HepG2 (cell line): ENCODE data around the gene SLC20A1. TPM values are rescaled to one million over a fixed set of nuclear protein-coding genes. Genes with fewer than 3 reads are reported as not detected.

Source experiments
- ATAC-seq: fragments of 200-7000 bp; cut with Tn5 transposase; 3 replicates; pipeline ENCODE4 v1.9.1; 2020; ENCODE audit warnings: mild to moderate bottlenecking, moderate library complexity
- BruUV-seq: library from RNA; stranded (reverse); fragments of 400-500 nt; replicated peaks from 2 replicates; lab custom pipeline; 2021; lab: Mats Ljungman, UMichigan
- CTCF ChIA-PET: fragments of 300-600 bp; formaldehyde crosslinking; extraction: SDS; loops from one replicate; lab custom pipeline; 2021; ENCODE audit warnings: low total read pairs, inconsistent platforms, low intra/inter-chr PET ratio; lab: Yijun Ruan, JAX
- POLR2A ChIA-PET: fragments of 350-600 bp; sonication (Branson Sonifier 250); formaldehyde crosslinking; loops from one replicate; lab custom pipeline; 2020; ENCODE audit warnings: antibody characterized with exemption, inconsistent platforms; lab: Yijun Ruan, JAX
- DNase-seq: peaks from one replicate; pipeline ENCODE4 v3.0.0-alpha.2; 2015; ENCODE audit warnings: low spot score
- FAIRE-seq: peaks from 3 replicates; lab custom pipeline; 2011; peaks lifted over from hg19 to GRCh38; lab: Jason Lieb, UNC
- H2AFZ ChIP-seq: one replicate; pipeline ENCODE4 v1.6.1; 2011; ENCODE audit warnings: low read length, inconsistent platforms
- H3K27ac ChIP-seq: fragments of 300-600 bp; 3 replicates; pipeline ENCODE4 v1.8.0; 2011; ENCODE audit warnings: mixed run types, mild to moderate bottlenecking, mixed read lengths, low read length, inconsistent platforms; ENCODE audit not compliant: insufficient read depth; ENCODE audit errors: extremely low read length
- H3K27me3 ChIP-seq, 2 experiments: fragments of 200-600 bp in 1 of 2; 2 replicates in 1 of 2; 3 replicates in 1 of 2; pipeline versions ENCODE4 v1.6.0 to v1.8.0; 2011; ENCODE audit warnings: low read length in 2 of 2, mild to moderate bottlenecking in 2 of 2, moderate library complexity in 2 of 2, inconsistent platforms in 1 of 2; ENCODE audit not compliant: insufficient read depth in 2 of 2, control insufficient read depth in 1 of 2
- H3K36me3 ChIP-seq, 2 experiments: fragments of 200-600 bp in 1 of 2; replicated peaks in 1 of 2; 2 replicates in 1 of 2; 3 replicates in 1 of 2; pipeline versions ENCODE4 v1.5.1 to v1.8.0; 2011; ENCODE audit warnings: low read length in 2 of 2, inconsistent platforms in 1 of 2; ENCODE audit not compliant: insufficient read depth in 2 of 2, control insufficient read depth in 1 of 2
- H3K4me1 ChIP-seq: 2 replicates; pipeline ENCODE4 v1.5.1; 2012; ENCODE audit warnings: low read length, inconsistent platforms; ENCODE audit not compliant: insufficient read depth
- H3K4me2 ChIP-seq: 2 replicates; pipeline ENCODE4 v1.6.0; 2011; ENCODE audit warnings: low read depth, low read length, inconsistent platforms
- H3K4me3 ChIP-seq, 3 experiments: fragments of 200-600 bp in 1 of 3; sonication (generic), shearing (Covaris generic) in 1 of 3; replicated peaks in 1 of 3; 2 replicates each; pipeline ENCODE4 v1.5.1; 2011 to 2016; ENCODE audit warnings: low read length in 3 of 3, inconsistent platforms in 2 of 3, low read depth in 2 of 3, mild to moderate bottlenecking in 2 of 3, control low read depth in 1 of 3, mixed read lengths in 1 of 3; ENCODE audit not compliant: insufficient read depth in 1 of 3
- H3K79me2 ChIP-seq: one replicate; pipeline ENCODE4 v1.6.1; 2011; ENCODE audit warnings: low read length, inconsistent platforms; ENCODE audit not compliant: insufficient read depth
- H3K9ac ChIP-seq: 2 replicates; pipeline ENCODE4 v1.6.0; 2011; ENCODE audit warnings: mild to moderate bottlenecking, low read depth, low read length, inconsistent platforms; ENCODE audit not compliant: insufficient read depth
- H3K9me3 ChIP-seq: 2 replicates; pipeline ENCODE4 v1.5.1; 2012; ENCODE audit warnings: mild to moderate bottlenecking, low read length
- H4K20me1 ChIP-seq: 2 replicates; pipeline ENCODE4 v1.6.0; 2011; ENCODE audit warnings: inconsistent platforms, mild to moderate bottlenecking, low read length, moderate library complexity; ENCODE audit not compliant: insufficient read depth
- ADNP ChIP-seq: sonication (generic); formaldehyde crosslinking; IDR thresholded peaks from 2 replicates; pipeline ENCODE4 v1.4.0; 2020; ENCODE audit warnings: missing genetic modification reagents
- ATRX ChIP-seq: sonication (generic); formaldehyde crosslinking; IDR thresholded peaks from 2 replicates; pipeline ENCODE4 v1.4.0; 2020; ENCODE audit warnings: missing genetic modification reagents, borderline replicate concordance
- ETV5 ChIP-seq: IDR thresholded peaks from 2 replicates; pipeline ENCODE4 v1.6.1; 2018; ENCODE audit warnings: missing biosample characterization, missing genetic modification reagents, inconsistent platforms, borderline replicate concordance
- HNF4A ChIP-seq: sonication (generic); formaldehyde crosslinking; IDR thresholded peaks from 2 replicates; pipeline ENCODE4 v1.4.0; 2020; ENCODE audit warnings: missing genetic modification reagents
- MEF2D ChIP-seq: sonication (generic); formaldehyde crosslinking; IDR thresholded peaks from 2 replicates; pipeline ENCODE4 v1.5.1; 2020; ENCODE audit warnings: mild to moderate bottlenecking, missing genetic modification reagents
- NFKB2 ChIP-seq: sonication (generic); formaldehyde crosslinking; IDR thresholded peaks from 2 replicates; pipeline ENCODE4 v1.4.0; 2020; ENCODE audit warnings: missing genetic modification reagents, borderline replicate concordance
- RBM39 ChIP-seq: fragments of 200-400 bp; formaldehyde crosslinking; IDR thresholded peaks from one replicate; pipeline ENCODE4 v1.6.1; 2018; ENCODE audit warnings: antibody characterized with exemption, mild to moderate bottlenecking, low read depth, low read length; ENCODE audit not compliant: poor library complexity, severe bottlenecking
- ZBTB20 ChIP-seq: sonication (generic); formaldehyde crosslinking; IDR thresholded peaks from 2 replicates; pipeline ENCODE4 v1.8.1; 2023; ENCODE audit warnings: missing genetic modification reagents, low read depth, mild to moderate bottlenecking, borderline replicate concordance
- ZNF251 ChIP-seq: sonication (generic); formaldehyde crosslinking; IDR thresholded peaks from 2 replicates; pipeline ENCODE4 v1.9.0; 2021; ENCODE audit warnings: mild to moderate bottlenecking, missing genetic modification reagents
- ZNF256 ChIP-seq: sonication (generic); formaldehyde crosslinking; conservative IDR thresholded peaks from 2 replicates; pipeline ENCODE4 v1.4.0; 2020; ENCODE audit warnings: missing genetic modification reagents
- ZNF350 ChIP-seq: sonication (generic); formaldehyde crosslinking; IDR thresholded peaks from 2 replicates; pipeline ENCODE4 v1.4.0; 2020; ENCODE audit warnings: mild to moderate bottlenecking, low read depth, missing genetic modification reagents, borderline replicate concordance
- ZNF460 ChIP-seq: sonication (generic); formaldehyde crosslinking; IDR thresholded peaks from 2 replicates; pipeline ENCODE4 v1.5.1; 2020; ENCODE audit warnings: missing genetic modification reagents, mild to moderate bottlenecking, borderline replicate concordance
- ZNF577 ChIP-seq: sonication (generic); formaldehyde crosslinking; IDR thresholded peaks from 2 replicates; pipeline ENCODE4 v1.4.0; 2020; ENCODE audit warnings: mild to moderate bottlenecking, low read depth, missing genetic modification reagents, borderline replicate concordance
- WGBS: methylation state at CpG from one replicate; pipeline ENCODE4 v1.1.6; 2017; ENCODE audit warnings: low lambda C conversion rate; 5-methylcytosine and 5-hydroxymethylcytosine counted together
- in situ Hi-C: cut with HindIII; loops from 2 replicates; pipeline ENCODE4 v1.10.0; 2017; ENCODE audit warnings: low pct_unique_long_range_greater_than_20kb; ENCODE audit not compliant: extremely low pct_ligation_motif_present
- intact Hi-C: fragments of 100-400 bp; cut with micrococcal nuclease; formaldehyde crosslinking; loops from one replicate; pipeline ENCODE4 v1.10.0; 2022; ENCODE audit not compliant: unreplicated experiment
- polyA plus RNA-seq, 8 experiments: library from polyadenylated mRNA; depleted of rRNA in 3 of 8; stranded (reverse) in 7 of 8; unstranded in 1 of 8; fragments of >200 nt; fragmentation: Illumina TruSeq in 4 of 8; extraction: Trizol in 4 of 8; gene quantifications; 2 replicates each; pipeline versions ENCODE4 v1.2.1 to v1.2.3, GENCODE V29; 2011 to 2016; ENCODE audit warnings: low read depth in 4 of 8, missing spikeins in 1 of 8, mixed read lengths in 1 of 8; ENCODE audit not compliant: insufficient read depth in 1 of 8
- total RNA-seq, 5 experiments: library from RNA; depleted of rRNA; stranded (reverse); fragments of >200 nt; fragmentation: Illumina TruSeq; extraction: Trizol; gene quantifications; 2 replicates each; pipeline ENCODE4 v1.2.3, GENCODE V29; 2016; ENCODE audit warnings: low read depth in 1 of 5
- TF ChIP-seq, protein P1 (sequence below): IDR thresholded peaks from 2 replicates; pipeline ENCODE4 v1.6.1; 2016; ENCODE audit warnings: missing biosample characterization, missing genetic modification reagents, low read depth
- TF ChIP-seq, protein P2 (sequence below): sonication (generic); formaldehyde crosslinking; IDR thresholded peaks from 2 replicates; pipeline ENCODE4 v1.9.0; 2021; ENCODE audit warnings: mild to moderate bottlenecking, missing genetic modification reagents

SLC20A1 gene
- total and polyA plus RNA-seq, 2 of the 13 experiments (the other 11 are each of a cell fraction or from before 2014, with no cell fraction given) = 54.0 to 85.9 TPM

DNA sequence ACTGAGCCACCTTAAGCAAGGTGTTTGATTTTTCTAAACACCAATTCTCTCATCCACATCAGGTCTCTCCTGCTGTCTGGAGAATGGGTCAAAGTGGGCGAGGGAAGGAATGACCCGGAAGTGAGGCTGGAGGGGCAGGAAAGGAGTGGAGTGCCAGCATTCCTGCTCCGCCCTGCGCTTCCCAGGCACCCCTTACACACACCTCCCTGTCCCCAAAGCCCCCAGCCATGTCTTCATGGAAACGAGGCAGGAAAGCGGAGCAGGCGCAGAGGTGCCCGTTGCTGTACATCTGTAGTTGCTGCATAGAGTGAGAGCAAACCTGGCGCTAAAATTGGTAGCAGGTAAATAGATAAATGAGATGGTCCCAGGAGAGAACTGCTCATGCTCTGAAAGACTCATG lies 47.9 kb downstream of the SLC20A1 start:
- no peaks in the 10 kb centered on the region for H3K9me3 ChIP-seq
- H3K9ac ChIP-seq = no peak overlapping the region
- DNase-seq = no peak
- H2AFZ ChIP-seq = no peak overlapping the region
- no peaks in the 10 kb centered on the region for H4K20me1 ChIP-seq
- H3K4me1 ChIP-seq = peaks cover 42% of the 10 kb centered on the region
- POLR2A ChIA-PET = no interaction called here
- no peak for FAIRE-seq
- intact Hi-C loops = no loop called here
- H3K27ac ChIP-seq = no peak overlapping the region
- no peaks in the 10 kb centered on the region for H3K79me2 ChIP-seq
- H3K4me3 ChIP-seq = no peak overlapping the region
- CTCF ChIA-PET = no interaction called here
- H3K27me3 ChIP-seq = no peaks in the 10 kb centered on the region
- 80% methylated on average over 9 of the region's 9 CpGs for WGBS
- H3K4me2 ChIP-seq = no peak overlapping the region
- TF ChIP-seq NFKB2 (no peak), MEF2D (CRISPR knock-in tag) (no peak), HNF4A (no peak), ZNF350 (CRISPR knock-in tag) (no peak), RBM39 (no peak), ZBTB20 (CRISPR knock-in tag) (no peak), ZNF256 (no peak), ZNF460 (CRISPR knock-in tag) (no peak), ETV5 (CRISPR knock-in tag) (no peak), ZNF577 (CRISPR knock-in tag) (no peak), ZNF251 (CRISPR knock-in tag) (no peak), ATRX (no peak), ADNP (CRISPR knock-in tag) (no peak)
- TF ChIP-seq, protein P1, sequence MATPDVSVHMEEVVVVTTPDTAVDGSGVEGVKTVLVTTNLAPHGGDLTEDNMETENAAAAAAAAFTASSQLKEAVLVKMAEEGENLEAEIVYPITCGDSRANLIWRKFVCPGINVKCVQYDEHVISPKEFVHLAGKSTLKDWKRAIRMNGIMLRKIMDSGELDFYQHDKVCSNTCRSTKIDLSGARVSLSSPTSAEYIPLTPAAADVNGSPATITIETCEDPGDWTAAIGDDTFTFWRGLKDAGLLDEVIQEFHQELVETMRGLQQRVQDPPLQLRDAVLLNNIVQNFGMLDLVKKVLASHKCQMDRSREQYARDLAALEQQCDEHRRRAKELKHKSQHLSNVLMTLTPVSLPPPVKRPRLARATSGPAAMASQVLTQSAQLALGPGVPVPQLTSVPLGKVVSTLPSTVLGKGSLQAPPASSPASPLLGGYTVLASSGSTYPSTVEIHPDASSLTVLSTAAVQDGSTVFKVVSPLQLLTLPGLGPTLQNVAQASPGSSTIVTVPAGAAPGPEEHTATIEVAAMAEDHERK (CRISPR knock-in tag) = no peak
- TF ChIP-seq, protein P2, sequence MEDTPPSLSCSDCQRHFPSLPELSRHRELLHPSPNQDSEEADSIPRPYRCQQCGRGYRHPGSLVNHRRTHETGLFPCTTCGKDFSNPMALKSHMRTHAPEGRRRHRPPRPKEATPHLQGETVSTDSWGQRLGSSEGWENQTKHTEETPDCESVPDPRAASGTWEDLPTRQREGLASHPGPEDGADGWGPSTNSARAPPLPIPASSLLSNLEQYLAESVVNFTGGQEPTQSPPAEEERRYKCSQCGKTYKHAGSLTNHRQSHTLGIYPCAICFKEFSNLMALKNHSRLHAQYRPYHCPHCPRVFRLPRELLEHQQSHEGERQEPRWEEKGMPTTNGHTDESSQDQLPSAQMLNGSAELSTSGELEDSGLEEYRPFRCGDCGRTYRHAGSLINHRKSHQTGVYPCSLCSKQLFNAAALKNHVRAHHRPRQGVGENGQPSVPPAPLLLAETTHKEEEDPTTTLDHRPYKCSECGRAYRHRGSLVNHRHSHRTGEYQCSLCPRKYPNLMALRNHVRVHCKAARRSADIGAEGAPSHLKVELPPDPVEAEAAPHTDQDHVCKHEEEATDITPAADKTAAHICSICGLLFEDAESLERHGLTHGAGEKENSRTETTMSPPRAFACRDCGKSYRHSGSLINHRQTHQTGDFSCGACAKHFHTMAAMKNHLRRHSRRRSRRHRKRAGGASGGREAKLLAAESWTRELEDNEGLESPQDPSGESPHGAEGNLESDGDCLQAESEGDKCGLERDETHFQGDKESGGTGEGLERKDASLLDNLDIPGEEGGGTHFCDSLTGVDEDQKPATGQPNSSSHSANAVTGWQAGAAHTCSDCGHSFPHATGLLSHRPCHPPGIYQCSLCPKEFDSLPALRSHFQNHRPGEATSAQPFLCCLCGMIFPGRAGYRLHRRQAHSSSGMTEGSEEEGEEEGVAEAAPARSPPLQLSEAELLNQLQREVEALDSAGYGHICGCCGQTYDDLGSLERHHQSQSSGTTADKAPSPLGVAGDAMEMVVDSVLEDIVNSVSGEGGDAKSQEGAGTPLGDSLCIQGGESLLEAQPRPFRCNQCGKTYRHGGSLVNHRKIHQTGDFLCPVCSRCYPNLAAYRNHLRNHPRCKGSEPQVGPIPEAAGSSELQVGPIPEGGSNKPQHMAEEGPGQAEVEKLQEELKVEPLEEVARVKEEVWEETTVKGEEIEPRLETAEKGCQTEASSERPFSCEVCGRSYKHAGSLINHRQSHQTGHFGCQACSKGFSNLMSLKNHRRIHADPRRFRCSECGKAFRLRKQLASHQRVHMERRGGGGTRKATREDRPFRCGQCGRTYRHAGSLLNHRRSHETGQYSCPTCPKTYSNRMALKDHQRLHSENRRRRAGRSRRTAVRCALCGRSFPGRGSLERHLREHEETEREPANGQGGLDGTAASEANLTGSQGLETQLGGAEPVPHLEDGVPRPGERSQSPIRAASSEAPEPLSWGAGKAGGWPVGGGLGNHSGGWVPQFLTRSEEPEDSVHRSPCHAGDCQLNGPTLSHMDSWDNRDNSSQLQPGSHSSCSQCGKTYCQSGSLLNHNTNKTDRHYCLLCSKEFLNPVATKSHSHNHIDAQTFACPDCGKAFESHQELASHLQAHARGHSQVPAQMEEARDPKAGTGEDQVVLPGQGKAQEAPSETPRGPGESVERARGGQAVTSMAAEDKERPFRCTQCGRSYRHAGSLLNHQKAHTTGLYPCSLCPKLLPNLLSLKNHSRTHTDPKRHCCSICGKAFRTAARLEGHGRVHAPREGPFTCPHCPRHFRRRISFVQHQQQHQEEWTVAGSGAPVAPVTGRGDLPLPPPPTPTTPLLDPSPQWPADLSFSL = no peak
- in situ Hi-C loops = no loop called here
- ATAC-seq = no peak
- H3K36me3 ChIP-seq = no peaks in the 10 kb centered on the region
- BruUV-seq = no TSS peak
